ENCODE results near the gene UPK3A.

UPK3A gene

DNA sequence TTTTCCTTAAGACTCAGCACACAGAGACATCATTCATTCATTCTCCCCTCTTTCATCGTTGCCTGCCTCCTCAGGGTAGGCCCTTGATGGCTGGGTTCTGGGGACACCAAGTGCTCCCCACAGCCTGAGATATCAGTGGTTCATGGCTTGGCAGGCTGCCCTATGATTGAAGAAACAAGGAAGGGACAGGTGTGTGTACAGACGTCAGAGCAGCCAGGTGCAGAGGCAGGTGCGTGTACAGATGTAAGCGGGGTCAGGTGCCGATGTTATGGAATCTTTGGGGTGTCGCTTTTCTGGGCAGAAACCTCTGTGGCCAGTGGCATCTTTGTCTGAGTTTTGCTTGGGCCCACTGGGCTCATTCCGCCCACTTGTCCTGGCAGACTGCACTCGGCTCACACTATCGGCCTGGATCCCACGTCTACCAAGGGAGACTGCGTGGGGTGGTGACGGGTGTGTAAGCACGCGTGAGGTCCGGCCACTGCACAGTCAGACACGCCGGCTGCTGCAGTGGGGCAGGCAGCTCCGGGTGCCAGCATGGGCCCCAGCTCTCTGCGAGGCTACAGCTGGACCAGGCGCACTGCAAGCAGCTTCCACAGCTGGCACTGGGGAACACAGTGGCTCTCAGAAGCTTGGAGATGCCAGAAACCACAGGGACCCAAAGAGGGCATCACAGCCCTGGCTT lies 23.2 kb upstream of the UPK3A start:
- Histone ChIP-seq H3K36me3 (ENCODE audit: control insufficient read depth, insufficient read depth, low read length, severe bottlenecking) (no peaks in the 10 kb centered on the region), H3K27me3 (replicated peaks; ENCODE audit: control insufficient read depth, insufficient read depth, low read length) (peaks cover 11% of the 10 kb centered on the region), H3K4me3 (ENCODE audit: low read length) (no peak overlapping the region), H3K9ac (ENCODE audit: low read length) (no peak overlapping the region), H3K9me3 (ENCODE audit: control insufficient read depth, low read length) (no peaks in the 10 kb centered on the region), H3K4me1 (ENCODE audit: control insufficient read depth, insufficient read depth, low read length) (peaks cover 11% of the 10 kb centered on the region)
- no peak for DNase-seq (ENCODE audit: low read depth)

DNA sequence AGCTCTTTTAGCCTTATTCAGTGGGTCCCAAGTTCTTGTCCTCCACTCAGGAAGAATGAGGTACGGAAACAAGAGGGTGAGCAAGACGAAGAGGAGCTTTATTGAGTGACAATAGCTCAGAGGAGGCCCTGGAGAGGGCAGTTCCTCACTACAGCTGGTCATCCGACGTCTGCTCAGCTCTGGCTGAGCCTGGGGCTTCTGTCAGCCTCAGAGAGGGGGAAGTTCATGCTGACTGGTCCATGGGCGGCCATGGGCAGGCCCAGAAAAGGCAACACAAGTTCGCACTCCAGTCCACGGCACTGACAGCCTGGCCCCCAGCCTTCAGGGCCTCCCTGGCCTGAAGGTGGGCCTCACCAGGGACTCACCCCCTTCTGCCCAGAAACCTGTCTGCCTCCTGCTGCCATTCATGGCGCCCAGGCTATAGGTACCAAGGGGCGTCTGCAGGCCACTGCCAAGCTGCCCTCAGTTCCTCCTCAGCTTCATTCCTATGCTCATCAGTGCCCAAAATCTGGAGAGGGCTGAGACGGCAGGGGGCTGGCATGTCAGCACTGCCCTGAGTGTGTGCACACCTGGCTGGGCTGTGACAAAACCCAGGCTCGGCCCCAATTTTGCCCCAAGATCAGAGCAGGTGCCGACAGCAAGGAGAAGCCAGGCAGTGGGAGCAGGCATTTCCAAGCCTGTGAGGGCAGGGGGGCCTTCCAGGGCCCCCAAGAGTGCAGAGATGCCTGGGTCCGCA lies 22.4 kb upstream of the UPK3A start:
- H3K4me1 ChIP-seq (ENCODE audit: control insufficient read depth, insufficient read depth, low read length), result peaks cover 11% of the 10 kb centered on the region
- H3K9ac ChIP-seq (ENCODE audit: low read length), result no peak overlapping the region
- no peaks in the 10 kb centered on the region for H3K9me3 ChIP-seq (ENCODE audit: control insufficient read depth, low read length)
- DNase-seq (ENCODE audit: low read depth), result no peak
- peaks cover 11% of the 10 kb centered on the region for H3K27me3 ChIP-seq (replicated peaks; ENCODE audit: control insufficient read depth, insufficient read depth, low read length)
- H3K36me3 ChIP-seq (ENCODE audit: control insufficient read depth, insufficient read depth, low read length, severe bottlenecking), result no peaks in the 10 kb centered on the region
- H3K4me3 ChIP-seq (ENCODE audit: low read length), result no peak overlapping the region

DNA sequence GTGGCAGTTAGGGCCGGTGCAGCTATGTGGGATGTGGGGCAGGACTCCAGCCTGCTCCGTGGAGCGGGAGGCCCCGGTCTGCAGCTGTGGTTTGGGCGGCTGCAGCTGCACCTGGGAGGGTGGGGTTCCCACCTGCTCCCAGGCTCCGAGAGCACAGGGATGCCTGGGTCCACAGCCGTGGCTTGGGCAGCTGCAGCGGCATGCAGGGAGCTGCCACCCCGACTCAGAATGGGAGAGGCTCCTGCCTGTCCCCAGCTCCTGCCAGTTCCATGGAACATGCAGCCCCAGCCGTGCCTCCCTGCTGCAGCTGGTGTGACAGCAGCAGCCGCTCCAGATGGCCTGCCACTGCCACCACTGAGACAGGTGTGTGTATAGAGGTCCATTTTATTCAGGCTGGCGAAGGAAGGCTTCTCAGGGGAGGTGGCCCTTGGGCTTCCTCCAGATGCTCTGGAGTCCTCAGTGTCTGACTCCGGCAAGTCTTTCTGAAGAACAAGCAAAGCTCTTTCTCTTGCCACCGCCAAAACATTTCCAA lies 21.8 kb upstream of the UPK3A start:
- Histone ChIP-seq H3K27me3 (replicated peaks; ENCODE audit: control insufficient read depth, insufficient read depth, low read length) (peaks cover 11% of the 10 kb centered on the region), H3K9ac (ENCODE audit: low read length) (peak overlapping the region; percentile 28), H3K36me3 (ENCODE audit: control insufficient read depth, insufficient read depth, low read length, severe bottlenecking) (no peaks in the 10 kb centered on the region), H3K9me3 (ENCODE audit: control insufficient read depth, low read length) (no peaks in the 10 kb centered on the region), H3K4me3 (ENCODE audit: low read length) (no peak overlapping the region), H3K4me1 (ENCODE audit: control insufficient read depth, insufficient read depth, low read length) (peaks cover 11% of the 10 kb centered on the region)
- DNase-seq (ENCODE audit: low read depth), result no peak

DNA sequence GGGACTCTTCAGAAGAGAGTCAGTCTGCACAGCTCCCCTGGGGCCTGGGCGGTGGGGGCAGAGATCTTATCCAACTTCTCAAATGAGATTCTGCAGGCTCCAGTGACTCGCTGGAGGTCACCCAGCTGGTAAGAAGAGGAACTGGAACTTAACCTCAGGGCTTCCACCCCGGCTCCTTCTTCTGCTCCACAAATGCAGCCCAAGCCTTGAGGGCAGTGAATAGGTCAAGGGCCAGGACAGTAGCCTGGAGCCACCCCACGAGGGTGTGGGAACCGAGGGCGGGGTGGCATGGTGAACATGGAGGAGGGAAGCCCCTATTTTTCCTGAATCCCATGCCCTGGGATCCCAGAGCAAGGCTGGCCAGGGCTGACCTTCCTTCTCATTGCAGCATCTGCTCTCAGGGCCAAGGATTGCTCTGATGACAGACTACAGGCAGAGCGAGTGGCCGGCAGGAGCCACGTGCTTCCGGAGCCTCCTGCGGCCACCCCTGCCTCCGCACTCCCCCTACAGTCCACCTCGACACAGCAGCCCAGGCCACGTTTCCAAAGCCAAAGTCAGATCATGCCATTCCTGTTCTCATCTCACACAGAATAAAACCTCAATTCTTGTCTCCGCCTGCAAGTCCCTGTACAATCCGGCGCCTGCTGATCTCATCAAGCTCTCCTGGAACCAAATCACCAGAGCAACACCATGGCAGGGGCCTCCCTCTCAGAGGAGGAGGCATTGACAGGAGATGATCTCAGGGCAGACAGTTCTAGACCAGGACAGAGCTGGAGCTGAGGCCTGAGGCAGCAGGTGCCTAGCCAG lies 21.1 kb upstream of the UPK3A start:
- Histone ChIP-seq H3K4me1 (ENCODE audit: control insufficient read depth, insufficient read depth, low read length) (peaks cover 11% of the 10 kb centered on the region), H3K9ac (ENCODE audit: low read length) (peak overlapping the region; percentile 35), H3K27me3 (replicated peaks; ENCODE audit: control insufficient read depth, insufficient read depth, low read length) (peaks cover 11% of the 10 kb centered on the region), H3K4me3 (ENCODE audit: low read length) (no peak overlapping the region), H3K36me3 (ENCODE audit: control insufficient read depth, insufficient read depth, low read length, severe bottlenecking) (no peaks in the 10 kb centered on the region), H3K9me3 (ENCODE audit: control insufficient read depth, low read length) (no peaks in the 10 kb centered on the region)
- peak; percentile 82 for DNase-seq (ENCODE audit: low read depth)

DNA sequence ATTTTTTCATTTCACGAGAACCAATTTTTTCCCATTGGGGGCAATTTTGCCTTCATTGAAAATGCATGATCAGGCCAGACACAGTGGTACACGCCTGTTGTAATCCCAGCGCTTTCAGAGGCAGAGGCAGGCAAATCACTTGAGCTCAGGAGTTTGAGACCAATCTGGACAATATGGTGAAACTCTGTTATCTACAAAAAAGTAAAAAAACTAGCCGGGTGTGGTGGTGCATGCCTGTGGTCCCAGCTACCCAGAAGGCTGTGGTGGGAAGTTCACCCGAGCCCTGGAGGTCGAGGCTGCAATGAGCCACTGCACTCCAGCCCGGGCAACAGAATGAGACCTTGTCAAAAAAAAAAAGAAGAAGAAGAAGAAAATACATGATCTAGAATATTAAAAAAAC lies 19.2 kb upstream of the UPK3A start:
- no peaks in the 10 kb centered on the region for H3K36me3 ChIP-seq (ENCODE audit: control insufficient read depth, insufficient read depth, low read length, severe bottlenecking)
- H3K4me1 ChIP-seq (ENCODE audit: control insufficient read depth, insufficient read depth, low read length), result peaks cover 16% of the 10 kb centered on the region
- peaks cover 18% of the 10 kb centered on the region for H3K27me3 ChIP-seq (replicated peaks; ENCODE audit: control insufficient read depth, insufficient read depth, low read length)
- no peaks in the 10 kb centered on the region for H3K9me3 ChIP-seq (ENCODE audit: control insufficient read depth, low read length)
- no peak overlapping the region for H3K4me3 ChIP-seq (ENCODE audit: low read length)
- DNase-seq (ENCODE audit: low read depth), result no peak
- no peak overlapping the region for H3K9ac ChIP-seq (ENCODE audit: low read length)

DNA sequence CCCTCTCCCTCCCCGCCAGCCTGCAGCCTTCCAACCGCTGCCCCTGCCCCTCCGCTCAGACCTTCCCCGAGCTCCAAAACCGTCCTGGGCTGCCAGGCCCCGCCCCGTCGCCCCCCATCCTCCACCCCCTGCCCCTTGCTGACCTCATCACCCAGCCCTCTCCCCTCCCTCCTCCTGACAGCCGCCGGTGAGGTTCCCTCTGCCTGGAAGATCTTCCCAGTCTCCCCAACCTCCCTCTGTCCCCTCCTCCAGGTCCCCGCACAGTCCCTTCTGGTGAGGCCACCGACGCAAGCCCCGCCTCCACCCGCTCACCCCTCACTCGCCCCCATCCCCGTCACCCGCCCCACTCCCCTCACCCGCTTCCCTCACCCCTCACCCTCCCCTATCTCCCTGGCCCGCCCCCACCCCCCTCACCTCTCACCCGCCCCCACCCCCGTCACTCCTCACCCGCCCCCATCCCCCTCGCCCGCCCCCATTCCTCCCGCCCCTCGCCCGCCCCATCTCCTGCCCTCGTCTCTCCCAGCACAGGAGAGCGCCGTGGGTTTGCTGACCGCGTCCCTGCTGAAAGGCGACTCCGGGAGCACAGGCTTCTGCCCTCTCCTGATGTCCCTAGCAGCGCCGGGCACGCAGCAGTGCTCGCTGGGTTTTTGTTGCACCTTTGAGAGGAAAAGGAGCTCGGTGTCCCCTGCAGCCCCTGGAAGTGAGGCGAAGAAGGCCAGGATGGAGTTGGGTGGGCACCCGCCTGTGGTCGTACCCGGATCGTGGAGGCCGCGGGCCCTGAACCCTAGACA lies 16.4 kb upstream of the UPK3A start:
- DNase-seq (ENCODE audit: low read depth), result peak; percentile 60
- H3K27me3 ChIP-seq (replicated peaks; ENCODE audit: control insufficient read depth, insufficient read depth, low read length), result peaks cover 7% of the 10 kb centered on the region
- H3K4me1 ChIP-seq (ENCODE audit: control insufficient read depth, insufficient read depth, low read length), result peaks cover 21% of the 10 kb centered on the region
- H3K36me3 ChIP-seq (ENCODE audit: control insufficient read depth, insufficient read depth, low read length, severe bottlenecking), result no peaks in the 10 kb centered on the region
- peak overlapping the region; percentile 80 for H3K4me3 ChIP-seq (ENCODE audit: low read length)
- H3K9me3 ChIP-seq (ENCODE audit: control insufficient read depth, low read length), result no peaks in the 10 kb centered on the region
- H3K9ac ChIP-seq (ENCODE audit: low read length), result peak overlapping the region; percentile 81

DNA sequence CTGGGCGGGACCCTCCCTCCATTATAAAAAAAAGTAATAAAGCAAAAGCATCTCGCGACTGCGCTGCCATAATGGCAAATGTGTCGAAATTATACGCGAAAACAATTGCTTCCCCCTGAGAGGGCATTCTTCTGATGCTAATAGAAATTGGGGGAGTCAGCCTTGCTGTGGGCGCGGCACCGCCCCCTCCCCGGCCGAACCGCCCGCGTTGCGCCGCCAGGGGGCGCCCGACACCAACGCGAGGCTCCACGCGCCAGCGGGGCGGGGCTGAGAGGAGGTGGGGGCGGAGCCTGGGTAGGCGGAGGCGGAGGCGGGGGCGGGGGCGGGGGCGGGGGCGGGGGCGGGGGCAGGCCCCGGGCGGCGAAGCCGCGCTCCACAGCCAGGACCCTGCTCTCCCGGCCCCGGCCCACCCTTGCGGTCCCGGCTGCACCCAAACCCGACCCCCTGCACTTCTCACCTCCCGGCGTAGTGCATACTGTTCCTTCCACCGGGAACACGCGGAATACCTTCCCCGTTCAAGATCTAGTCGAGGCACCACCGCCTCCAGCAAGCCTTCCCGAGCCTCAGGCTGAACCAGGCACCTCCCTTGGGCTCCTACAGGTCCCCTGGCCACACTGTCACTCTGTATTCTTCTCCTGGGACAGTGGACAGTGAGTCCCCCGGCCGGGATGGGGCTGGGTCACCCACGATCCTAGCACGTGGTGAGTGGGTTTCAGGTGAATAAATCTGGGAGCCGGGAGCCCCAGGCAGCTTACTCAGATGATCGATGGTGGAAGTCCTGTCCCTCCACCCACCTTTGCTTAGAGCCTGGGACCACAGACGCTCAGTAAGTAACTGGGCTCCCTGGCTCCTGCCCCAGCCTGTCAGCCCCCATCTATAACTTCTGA lies 15.5 kb upstream of the UPK3A start:
- H3K36me3 ChIP-seq (ENCODE audit: control insufficient read depth, insufficient read depth, low read length, severe bottlenecking), result no peaks in the 10 kb centered on the region
- H3K9ac ChIP-seq (ENCODE audit: low read length), result peak overlapping the region; percentile 81
- peak overlapping the region; percentile 80 for H3K4me3 ChIP-seq (ENCODE audit: low read length)
- no peaks in the 10 kb centered on the region for H3K9me3 ChIP-seq (ENCODE audit: control insufficient read depth, low read length)
- peaks cover 14% of the 10 kb centered on the region for H3K4me1 ChIP-seq (ENCODE audit: control insufficient read depth, insufficient read depth, low read length)
- H3K27me3 ChIP-seq (replicated peaks; ENCODE audit: control insufficient read depth, insufficient read depth, low read length), result peaks cover 10% of the 10 kb centered on the region
- DNase-seq (ENCODE audit: low read depth), result peak; percentile 93

DNA sequence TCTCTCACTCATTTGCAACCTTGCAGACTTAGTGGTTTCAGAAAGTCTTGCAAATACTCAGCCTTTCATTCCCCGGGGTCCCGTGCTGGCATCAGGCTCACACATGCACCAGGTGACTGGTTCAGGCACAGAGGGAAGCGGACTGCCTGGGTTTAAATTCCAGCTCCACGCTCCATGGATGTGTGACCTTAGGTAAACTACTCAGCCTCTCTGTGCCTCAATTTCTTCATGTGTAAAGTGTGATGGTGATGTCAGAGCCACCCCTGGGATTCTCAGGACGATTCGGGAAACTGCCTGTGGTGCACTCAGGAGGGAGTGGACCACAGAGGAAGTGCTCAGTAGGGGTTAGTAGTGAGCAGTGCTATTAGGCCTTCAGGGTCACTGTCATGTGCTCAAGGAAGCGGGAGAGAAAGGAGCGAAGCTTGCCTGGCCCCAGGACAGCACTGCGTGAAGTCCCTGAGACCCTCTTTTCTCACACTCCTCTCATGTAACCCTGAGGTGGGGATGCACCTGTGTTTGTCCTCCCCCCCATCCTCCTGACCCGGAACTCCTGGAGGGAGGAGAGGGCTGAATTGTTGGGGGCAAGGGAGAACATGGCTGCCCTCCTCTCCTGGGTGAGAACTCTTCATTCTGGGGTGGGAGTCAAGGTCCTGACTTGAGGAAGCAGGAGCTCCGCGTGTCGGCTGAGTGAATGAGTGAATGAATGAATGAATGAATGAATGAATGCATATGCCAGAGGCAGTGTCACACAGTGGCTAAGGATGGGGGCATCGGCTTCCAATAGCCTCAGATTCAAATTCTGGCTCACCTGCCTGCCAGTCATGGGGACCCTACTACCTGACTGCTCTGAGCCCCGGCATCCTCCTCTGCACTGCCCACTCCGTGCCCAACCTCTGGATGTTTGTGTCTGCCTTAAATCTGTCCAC lies 14.4 kb upstream of the UPK3A start:
- DNase-seq (ENCODE audit: low read depth), result no peak
- H3K4me3 ChIP-seq (ENCODE audit: low read length), result no peak overlapping the region
- H3K36me3 ChIP-seq (ENCODE audit: control insufficient read depth, insufficient read depth, low read length, severe bottlenecking), result no peaks in the 10 kb centered on the region
- no peaks in the 10 kb centered on the region for H3K9me3 ChIP-seq (ENCODE audit: control insufficient read depth, low read length)
- peaks cover 14% of the 10 kb centered on the region for H3K4me1 ChIP-seq (ENCODE audit: control insufficient read depth, insufficient read depth, low read length)
- H3K27me3 ChIP-seq (replicated peaks; ENCODE audit: control insufficient read depth, insufficient read depth, low read length), result peaks cover 12% of the 10 kb centered on the region
- no peak overlapping the region for H3K9ac ChIP-seq (ENCODE audit: low read length)

DNA sequence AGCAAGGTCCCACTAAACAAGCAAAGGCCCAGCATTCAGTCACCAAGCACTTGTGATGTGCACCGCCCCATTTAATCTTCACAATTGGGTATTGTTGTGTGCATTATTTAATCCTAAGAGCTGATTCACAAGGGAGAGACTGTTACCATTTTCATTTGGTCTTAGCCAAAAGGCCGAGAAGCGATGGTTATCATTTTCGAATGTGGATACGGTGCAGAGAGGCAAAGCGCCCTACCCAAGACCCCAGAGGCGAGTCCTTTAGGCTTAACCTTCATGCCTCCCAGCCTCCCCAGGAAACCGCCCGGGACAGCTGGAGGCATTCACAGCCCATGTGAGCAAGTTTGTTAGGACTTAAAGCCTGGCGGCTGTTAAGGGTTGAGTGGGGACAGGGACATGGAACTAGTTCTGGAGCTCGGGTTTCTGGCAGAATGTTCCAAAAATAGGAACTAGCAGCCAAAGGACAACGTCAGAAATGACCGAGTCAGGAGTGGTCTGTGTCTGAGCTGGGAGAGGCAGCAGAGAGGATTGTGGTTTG lies 13.0 kb upstream of the UPK3A start:
- peak overlapping the region; percentile 9 for H3K4me3 ChIP-seq (ENCODE audit: low read length)
- peak overlapping the region; percentile 43 for H3K9ac ChIP-seq (ENCODE audit: low read length)
- peaks cover 12% of the 10 kb centered on the region for H3K27me3 ChIP-seq (replicated peaks; ENCODE audit: control insufficient read depth, insufficient read depth, low read length)
- no peaks in the 10 kb centered on the region for H3K36me3 ChIP-seq (ENCODE audit: control insufficient read depth, insufficient read depth, low read length, severe bottlenecking)
- DNase-seq (ENCODE audit: low read depth), result peak; percentile 18
- H3K9me3 ChIP-seq (ENCODE audit: control insufficient read depth, low read length), result no peaks in the 10 kb centered on the region
- peaks cover 14% of the 10 kb centered on the region for H3K4me1 ChIP-seq (ENCODE audit: control insufficient read depth, insufficient read depth, low read length)
